ENCODE data around the gene DAP. TPM values are rescaled to one million over a fixed set of nuclear protein-coding genes. Genes with fewer than 3 reads are reported as not detected.

The DAP gene
- total RNA-seq, 1 experiment from 2014 or later = 108 TPM

DNA sequence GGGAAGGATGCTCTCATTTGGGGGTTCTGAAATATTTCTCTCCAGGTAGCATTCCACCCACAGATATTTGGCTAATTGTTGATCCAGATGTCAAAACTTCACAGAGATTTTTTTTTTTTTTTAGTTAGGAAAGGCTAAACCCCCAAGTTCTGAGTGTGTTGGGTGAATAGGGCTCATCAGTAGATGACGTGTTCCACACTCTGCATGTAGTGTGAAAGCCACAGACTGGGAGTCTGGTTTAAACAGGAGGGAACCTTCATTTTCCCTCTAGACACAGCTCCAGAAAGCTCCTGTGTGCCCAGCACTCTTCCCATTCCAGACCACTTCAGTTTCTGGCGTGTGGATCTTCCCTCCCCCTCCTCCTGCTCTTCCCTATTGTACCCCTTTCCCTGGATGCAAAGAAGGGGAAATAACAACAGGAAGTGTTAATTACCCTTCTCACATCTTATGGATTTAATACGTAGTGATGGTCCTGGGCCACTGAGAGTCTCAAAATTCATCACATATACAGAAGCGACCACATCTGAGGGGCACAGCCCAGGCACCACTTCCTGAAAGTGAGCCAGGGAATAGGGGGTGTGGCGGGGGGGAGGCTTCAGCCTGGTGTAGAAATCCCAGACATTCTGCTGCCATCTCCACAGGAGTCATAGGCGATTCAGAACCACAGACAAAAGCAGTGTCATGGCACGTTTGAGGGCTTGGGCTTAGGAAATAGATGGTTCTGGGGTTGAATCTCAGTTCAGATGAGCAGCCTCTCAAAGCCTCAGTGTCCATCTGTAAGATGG lies 65.1 kb downstream of the DAP start:
- H3K9me3 ChIP-seq (ENCODE audit: control insufficient read depth, insufficient read depth, low read depth, low read length) = no peaks in the 10 kb centered on the region
- no peaks in the 10 kb centered on the region for H3K27me3 ChIP-seq (ENCODE audit: control insufficient read depth, insufficient read depth, low read length)
- H3K4me3 ChIP-seq (ENCODE audit: low read depth in 2 of 2, low read length in 2 of 2) = no peak overlapping the region
- peaks cover 8% of the 10 kb centered on the region for H3K4me1 ChIP-seq (ENCODE audit: control insufficient read depth, insufficient read depth, low read length)
- ChIA-PET CTCF (interaction anchor here (0.7 to 1.0 kb wide), 2 partner anchors 189 to 355 kb away, joined by 3 to 6 read pairs; no protein-coding TSS in a partner anchor), POLR2A (no interaction called here)
- DNase-seq (ENCODE audit: low read depth, low spot score) (no peak), ATAC-seq (no peak)
- peak overlapping the region; percentile 37; the same call in 1 of the 2 replicates for H3K27ac ChIP-seq (ENCODE audit: low read length)
- intact Hi-C loops (cut with micrococcal nuclease; ENCODE audit: unreplicated experiment) (loop anchor here (5.0 to 10.0 kb wide), 3 partner anchors 169 to 1326 kb away; no protein-coding TSS in a partner anchor), in situ Hi-C loops (cut with HindIII; ENCODE audit: low pct_unique_long_range_greater_than_20kb, low sequenced_read_pairs) (no loop called here)
- BruUV-seq (replicated peaks) = no TSS peak
- no peaks in the 10 kb centered on the region for H3K36me3 ChIP-seq (ENCODE audit: control insufficient read depth, insufficient read depth, low read length)
- TF ChIP-seq POLR2AphosphoS5 (IDR thresholded peaks at IDR 0.05; ENCODE audit: low read depth, low read length) (no peak), SIN3A (IDR thresholded peaks at IDR 0.05; ENCODE audit: borderline replicate concordance, insufficient read depth, low read depth, low read length) (no peak), TCF7L2 (IDR thresholded peaks at IDR 0.05; ENCODE audit: low read depth, low read length) (no peak)
- TF ChIP-seq, protein P1, sequence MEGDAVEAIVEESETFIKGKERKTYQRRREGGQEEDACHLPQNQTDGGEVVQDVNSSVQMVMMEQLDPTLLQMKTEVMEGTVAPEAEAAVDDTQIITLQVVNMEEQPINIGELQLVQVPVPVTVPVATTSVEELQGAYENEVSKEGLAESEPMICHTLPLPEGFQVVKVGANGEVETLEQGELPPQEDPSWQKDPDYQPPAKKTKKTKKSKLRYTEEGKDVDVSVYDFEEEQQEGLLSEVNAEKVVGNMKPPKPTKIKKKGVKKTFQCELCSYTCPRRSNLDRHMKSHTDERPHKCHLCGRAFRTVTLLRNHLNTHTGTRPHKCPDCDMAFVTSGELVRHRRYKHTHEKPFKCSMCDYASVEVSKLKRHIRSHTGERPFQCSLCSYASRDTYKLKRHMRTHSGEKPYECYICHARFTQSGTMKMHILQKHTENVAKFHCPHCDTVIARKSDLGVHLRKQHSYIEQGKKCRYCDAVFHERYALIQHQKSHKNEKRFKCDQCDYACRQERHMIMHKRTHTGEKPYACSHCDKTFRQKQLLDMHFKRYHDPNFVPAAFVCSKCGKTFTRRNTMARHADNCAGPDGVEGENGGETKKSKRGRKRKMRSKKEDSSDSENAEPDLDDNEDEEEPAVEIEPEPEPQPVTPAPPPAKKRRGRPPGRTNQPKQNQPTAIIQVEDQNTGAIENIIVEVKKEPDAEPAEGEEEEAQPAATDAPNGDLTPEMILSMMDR (IDR thresholded peaks at IDR 0.05) = no peak
- TF ChIP-seq, protein P2, sequence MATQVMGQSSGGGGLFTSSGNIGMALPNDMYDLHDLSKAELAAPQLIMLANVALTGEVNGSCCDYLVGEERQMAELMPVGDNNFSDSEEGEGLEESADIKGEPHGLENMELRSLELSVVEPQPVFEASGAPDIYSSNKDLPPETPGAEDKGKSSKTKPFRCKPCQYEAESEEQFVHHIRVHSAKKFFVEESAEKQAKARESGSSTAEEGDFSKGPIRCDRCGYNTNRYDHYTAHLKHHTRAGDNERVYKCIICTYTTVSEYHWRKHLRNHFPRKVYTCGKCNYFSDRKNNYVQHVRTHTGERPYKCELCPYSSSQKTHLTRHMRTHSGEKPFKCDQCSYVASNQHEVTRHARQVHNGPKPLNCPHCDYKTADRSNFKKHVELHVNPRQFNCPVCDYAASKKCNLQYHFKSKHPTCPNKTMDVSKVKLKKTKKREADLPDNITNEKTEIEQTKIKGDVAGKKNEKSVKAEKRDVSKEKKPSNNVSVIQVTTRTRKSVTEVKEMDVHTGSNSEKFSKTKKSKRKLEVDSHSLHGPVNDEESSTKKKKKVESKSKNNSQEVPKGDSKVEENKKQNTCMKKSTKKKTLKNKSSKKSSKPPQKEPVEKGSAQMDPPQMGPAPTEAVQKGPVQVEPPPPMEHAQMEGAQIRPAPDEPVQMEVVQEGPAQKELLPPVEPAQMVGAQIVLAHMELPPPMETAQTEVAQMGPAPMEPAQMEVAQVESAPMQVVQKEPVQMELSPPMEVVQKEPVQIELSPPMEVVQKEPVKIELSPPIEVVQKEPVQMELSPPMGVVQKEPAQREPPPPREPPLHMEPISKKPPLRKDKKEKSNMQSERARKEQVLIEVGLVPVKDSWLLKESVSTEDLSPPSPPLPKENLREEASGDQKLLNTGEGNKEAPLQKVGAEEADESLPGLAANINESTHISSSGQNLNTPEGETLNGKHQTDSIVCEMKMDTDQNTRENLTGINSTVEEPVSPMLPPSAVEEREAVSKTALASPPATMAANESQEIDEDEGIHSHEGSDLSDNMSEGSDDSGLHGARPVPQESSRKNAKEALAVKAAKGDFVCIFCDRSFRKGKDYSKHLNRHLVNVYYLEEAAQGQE (IDR thresholded peaks at IDR 0.05; ENCODE audit: insufficient read depth in 1 of 2, low read depth in 2 of 2, low read length in 1 of 2) = no peak

DNA sequence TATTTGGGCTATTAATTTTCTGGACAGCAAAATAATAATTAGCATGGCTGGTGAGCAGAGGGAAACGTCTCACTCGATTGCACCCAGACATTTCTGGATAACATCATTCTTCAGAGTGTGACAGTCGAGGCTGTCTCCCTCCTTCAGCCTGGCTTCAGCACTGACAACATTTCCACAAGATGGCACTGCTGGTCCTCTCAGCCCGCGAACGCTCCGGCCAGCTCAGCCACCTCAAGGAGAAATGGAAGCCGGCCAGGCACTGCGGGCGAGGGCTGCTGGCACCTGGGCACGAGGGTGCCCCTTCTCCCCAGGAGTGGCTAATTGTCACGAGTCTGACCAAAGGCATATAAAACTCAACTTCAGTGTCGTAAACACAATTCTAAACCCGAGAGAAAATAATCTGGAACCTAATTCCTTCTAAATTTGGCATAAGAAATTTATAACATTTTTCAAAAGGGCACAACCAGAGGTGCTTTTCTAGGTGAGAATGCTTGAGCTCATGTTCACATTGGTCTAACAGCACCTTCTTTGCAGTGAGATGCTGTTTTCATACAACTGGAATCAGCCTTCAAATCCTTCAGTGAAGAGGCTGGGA lies 65.9 kb downstream of the DAP start:
- Histone ChIP-seq H3K4me3 (ENCODE audit: low read depth in 2 of 2, low read length in 2 of 2) (no peak overlapping the region), H3K4me1 (ENCODE audit: control insufficient read depth, insufficient read depth, low read length) (peaks cover 8% of the 10 kb centered on the region), H3K36me3 (ENCODE audit: control insufficient read depth, insufficient read depth, low read length) (no peaks in the 10 kb centered on the region), H3K27me3 (ENCODE audit: control insufficient read depth, insufficient read depth, low read length) (no peaks in the 10 kb centered on the region), H3K9me3 (ENCODE audit: control insufficient read depth, insufficient read depth, low read depth, low read length) (no peaks in the 10 kb centered on the region), H3K27ac (ENCODE audit: low read length) (peak overlapping the region; percentile 37; the same call in 1 of the 2 replicates)
- ChIA-PET CTCF (interaction anchor here (0.6 to 1.0 kb wide), 2 partner anchors 175 to 189 kb away, joined by 3 read pairs; no protein-coding TSS in a partner anchor), POLR2A (no interaction called here)
- DNase-seq (ENCODE audit: low read depth, low spot score) = peak; percentile 52
- no peak for TF ChIP-seq TCF7L2 (IDR thresholded peaks at IDR 0.05; ENCODE audit: low read depth, low read length)
- TF ChIP-seq, protein P1 (IDR thresholded peaks at IDR 0.05) = peak; percentile 94
- peak; percentile 95 for ATAC-seq
- no TSS peak for BruUV-seq (replicated peaks)
- in situ Hi-C loops (cut with HindIII; ENCODE audit: low pct_unique_long_range_greater_than_20kb, low sequenced_read_pairs) = no loop called here
- intact Hi-C loops (cut with micrococcal nuclease; ENCODE audit: unreplicated experiment) = loop anchor here (5.0 to 10.0 kb wide), 3 partner anchors 170 to 1327 kb away; no protein-coding TSS in a partner anchor
